HG02870 (cell line): ENCODE results near the gene FCMR.
A peak's percentile ranks its signal among the peaks of the same experiment; 100 is the strongest.
"Not testable (repeated sequence)": the region's sequence is repeated elsewhere in the genome, so short reads cannot be mapped to it uniquely, and the experiment has no call there.

Experiments
- ATAC-seq: cut with Tn5 transposase; IDR thresholded peaks from one replicate; pipeline ENCODE4 v1.9.1; 2021; ENCODE audit warnings: mild to moderate bottlenecking, moderate library complexity; ENCODE audit not compliant: unreplicated experiment

FCMR gene

DNA sequence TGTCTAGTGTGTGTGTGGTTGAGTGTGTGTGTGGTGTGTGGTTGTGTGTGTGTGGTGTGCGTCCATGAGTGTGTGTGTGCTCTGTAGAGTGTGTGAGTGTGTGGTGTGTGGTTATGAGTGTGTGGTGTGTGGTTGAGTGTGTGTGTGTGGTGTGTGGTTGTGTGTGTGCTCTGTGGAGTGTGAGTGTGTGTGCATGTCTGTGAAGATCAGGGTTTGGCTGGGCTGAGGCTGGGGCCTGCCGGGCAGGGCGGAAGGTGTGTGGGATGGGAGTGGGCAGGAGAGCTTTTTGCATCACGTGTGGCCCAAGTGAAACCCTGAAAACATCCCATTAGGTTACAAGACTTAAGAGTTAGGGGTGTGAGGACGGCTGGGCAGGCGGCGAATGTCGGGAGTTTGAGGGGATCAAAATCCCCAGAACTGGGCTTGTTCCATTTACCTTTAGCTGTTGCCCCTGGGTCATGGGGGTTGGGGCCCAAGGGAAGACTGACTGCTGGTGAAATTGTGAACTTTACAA lies 2.9 kb upstream of the FCMR start:
- ATAC-seq: peak; percentile 26

DNA sequence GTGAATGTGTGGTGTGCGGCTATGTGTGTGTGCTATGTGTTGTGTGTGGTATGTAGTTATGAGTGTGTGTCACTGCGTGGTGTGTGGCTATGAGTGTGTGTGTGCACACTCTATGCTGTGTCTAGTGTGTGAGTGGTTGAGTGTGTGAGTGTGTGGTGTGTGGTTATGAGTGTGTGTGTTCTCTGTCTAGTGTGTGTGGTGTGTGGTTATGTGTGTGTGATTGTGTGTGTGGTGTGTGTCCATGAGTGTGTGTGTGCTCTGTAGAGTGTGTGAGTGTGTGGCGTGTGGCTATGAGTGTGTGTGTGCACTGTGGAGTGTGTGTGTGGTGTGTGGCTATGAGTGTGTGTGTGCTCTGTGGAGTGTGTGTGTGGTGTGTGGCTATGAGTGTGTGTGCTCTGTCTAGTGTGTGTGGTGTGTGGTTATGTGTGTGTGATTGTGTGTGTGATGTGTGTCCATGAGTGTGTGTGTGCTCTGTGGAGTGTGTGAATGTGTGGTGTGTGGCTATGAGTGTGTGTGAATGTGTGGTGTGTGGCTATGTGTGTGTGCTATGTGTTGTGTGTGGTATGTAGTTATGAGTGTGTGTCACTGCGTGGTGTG lies 2.3 kb upstream of the FCMR start:
- not testable (repeated sequence) for ATAC-seq

DNA sequence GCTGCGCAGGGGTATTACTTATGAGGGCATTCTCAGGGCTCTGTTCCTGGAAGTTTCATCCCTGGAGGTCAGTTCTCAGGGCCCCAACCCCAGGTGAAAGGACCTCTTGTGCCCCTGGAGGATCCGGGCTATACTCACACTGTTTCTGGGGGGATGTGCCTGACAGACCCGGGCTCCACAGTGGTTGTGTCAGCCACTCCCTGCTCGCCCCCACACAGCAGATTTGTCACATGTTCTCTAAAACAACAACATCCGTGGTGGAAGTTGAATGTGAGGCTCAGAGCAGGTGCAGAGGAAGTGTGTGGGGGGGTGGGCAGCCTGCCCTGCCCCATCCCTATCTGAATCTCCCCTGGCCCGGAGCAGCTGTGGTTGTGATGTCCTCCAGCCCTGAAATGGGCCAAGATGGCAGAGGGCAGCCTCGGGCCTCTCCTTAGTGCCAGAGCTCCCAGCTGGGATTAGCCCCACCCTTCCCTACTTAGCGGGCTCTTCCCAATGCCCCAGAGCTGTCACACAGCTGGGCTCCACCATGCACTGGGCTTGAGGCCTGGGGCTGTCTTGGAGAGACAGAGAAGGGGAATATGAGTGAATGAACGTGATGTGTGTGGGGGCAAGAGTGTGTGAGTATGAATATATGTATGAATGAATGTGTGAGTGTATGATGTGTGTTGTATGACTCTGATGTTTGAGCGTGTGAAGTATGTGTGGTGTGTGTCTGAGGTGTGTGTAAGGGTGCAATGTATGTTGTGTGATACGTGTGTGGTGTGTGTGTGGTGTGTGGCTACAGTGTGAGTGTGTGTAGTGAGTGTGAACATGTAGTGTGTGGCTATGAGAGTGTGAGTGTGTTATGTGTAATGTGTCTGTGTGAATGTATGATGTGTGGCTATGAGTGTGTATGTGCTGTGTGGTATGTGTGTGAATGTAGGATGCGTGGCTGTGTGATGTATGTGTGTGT lies 1.5 kb upstream of the FCMR start:
- peak; percentile 43 for ATAC-seq

DNA sequence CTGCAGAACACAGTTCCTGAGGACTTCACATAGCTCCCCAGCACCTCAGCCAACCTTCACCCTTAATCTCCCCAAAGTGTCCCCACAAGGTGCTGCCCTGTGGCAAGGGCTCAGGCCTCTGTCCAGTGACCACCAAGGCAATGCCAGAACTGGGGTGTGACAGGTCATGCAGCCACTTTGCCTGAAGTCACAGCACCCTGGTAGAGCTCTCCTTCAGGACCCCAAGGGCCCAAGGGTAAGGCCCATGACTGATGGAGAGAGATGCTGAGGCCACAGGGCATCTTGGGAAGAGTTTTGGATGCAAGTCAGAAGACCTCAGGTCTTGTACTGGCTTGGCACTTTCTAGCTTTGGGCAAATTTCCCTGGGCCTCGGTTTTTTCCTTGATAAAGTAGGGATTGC lies 783 bp upstream of the FCMR start:
- ATAC-seq: no peak

DNA sequence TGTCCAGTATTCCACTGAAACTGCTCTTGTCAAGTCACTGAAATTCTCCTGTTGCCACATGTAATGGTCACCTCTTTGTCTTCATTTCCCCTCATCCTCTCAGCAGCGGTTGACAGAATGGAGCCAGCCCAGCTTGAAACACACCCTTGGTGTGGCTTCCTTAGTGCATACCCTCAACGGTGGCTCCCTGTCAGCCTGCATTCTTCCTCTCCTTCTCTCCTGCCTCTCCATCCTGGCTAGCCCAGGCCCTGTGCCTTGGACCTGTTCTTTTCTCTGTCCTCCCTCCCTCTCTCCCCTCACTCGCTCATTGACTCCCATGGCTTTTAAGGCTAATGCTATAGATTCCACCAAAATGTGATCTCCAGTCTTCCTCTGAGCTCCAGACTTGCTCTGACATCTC lies 3.7 kb downstream of the FCMR start:
- no peak for ATAC-seq

DNA sequence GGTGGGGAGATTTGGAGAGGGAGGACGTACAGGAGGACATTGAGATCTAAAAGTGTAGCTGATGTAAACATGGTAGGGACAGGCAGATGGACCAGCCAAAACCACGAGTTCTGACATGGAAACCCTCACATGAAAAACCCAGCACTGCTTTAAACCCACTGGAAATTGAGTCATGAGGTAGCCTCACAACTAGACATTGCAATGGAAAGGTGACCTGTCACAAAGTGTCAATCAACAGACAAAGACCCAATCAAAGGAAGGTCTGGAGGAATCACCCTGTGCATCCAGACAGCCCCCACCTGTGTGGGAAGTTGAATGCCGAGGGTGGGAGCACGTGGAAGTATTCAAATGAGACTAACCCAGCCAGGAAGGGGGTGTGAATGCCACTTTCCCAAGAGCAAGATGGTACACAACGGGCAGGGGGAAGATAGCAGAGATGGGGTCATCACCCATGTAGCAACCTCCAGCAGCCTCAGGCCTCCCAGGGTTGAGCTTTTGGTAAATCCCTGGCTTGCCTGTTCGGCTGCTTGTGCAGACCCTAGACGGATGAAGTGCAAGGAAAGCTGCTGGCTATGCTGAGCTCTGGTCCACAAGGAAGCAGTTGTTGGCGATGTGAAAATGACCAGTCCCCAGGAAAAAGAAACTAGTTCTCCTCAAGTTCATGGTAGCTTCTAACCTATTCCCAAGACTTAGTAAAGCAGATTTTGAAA lies 5.6 kb downstream of the FCMR start:
- ATAC-seq: no peak

DNA sequence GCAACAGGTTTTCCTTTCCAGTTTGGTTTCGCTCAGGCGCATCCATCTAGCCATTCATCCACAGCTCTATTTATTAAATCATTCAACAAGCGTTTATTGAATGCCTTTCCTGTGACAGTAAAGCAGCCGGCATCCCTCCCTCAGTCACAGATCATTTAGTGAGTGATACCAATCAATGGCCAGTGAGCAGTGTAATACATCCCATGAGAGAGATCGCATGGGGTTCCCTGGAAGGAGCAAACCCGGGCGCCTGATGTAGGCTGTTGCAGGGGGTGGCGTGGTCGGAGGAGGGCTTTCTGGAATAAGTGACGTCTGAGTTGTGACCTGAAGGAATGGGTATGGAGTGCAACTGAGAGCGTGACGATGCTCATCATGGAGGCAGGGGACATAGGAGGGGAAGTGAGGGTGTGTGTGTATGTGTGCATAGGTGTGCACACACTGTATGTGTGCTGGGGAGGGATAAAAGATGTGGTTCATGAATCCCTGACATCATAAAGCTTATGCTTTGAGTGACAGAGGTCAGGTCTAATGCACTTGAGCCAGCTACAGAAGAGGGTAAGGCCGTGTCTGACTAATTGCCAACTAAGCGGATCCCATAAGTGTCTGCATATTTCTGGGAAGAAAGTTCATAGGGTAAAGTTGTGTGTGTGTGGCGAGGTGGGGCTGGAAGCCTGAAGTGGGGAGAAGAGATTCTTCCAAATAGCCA lies 6.6 kb downstream of the FCMR start:
- ATAC-seq: no peak

DNA sequence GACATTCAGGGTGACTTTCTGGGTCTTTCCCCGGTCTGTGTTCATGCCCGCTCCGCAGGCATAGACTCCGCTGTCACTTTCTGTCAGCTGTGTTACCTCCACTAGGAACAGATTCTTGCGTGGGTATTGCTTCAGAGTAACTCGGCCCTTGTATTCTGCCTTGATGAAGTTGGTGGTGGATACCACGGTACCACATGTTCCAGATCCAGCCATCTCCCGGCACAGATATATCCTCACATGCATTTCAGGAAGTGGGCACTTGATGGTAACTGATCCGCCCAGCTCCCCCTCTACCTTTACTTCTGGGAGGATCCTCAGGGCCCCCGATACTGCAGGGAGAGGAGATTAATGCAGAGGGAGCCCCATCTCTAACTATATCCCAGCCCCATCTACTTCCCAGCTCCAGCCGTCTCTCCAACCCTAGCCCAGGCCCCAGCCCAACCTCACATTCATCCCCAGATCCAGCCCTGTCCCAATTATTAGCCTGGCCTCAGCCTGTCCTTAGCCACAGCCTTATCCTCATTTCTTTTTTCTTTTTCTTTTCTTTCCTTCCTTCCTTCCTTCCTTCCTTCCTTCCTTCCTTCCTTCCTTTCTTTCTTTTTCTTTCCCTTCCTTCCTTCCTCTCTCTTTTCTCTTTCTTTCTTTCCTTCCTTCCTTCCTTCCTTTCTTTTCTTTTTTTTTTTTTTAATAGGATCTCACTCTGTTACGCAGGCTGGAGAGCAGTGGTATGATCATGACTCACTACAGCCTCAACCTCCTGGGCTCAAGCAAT lies 7.8 kb downstream of the FCMR start:
- no peak for ATAC-seq

DNA sequence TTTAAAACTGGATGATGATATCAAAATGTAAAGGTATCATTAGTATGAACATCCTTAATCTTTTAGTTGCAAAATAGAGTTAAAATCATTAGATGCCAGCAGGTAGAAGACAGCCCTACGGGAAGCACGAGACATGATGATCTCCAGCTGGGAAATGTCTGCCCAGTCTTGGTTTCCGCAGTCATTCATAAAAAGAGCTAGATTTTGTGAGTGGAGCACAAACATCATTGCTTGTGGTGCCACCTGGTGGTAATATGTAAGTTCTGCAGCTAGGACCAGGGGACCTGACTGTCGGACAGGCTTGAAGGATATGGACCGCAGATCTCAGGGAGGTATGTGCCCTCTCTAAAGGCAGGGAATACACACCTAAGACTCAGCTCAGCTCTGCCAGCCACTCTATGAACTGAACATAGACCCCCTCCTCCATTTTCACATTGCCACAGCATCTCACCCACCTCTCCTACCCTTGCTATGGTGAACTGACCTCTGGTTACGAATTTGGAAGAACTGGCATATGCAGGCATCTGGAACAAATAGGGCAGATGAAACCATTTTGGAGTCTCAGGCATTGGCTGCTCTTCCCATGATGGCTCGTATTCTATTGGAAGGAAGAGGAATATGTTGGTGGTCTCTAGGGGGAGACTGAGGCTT lies 9.2 kb downstream of the FCMR start:
- ATAC-seq: no peak

DNA sequence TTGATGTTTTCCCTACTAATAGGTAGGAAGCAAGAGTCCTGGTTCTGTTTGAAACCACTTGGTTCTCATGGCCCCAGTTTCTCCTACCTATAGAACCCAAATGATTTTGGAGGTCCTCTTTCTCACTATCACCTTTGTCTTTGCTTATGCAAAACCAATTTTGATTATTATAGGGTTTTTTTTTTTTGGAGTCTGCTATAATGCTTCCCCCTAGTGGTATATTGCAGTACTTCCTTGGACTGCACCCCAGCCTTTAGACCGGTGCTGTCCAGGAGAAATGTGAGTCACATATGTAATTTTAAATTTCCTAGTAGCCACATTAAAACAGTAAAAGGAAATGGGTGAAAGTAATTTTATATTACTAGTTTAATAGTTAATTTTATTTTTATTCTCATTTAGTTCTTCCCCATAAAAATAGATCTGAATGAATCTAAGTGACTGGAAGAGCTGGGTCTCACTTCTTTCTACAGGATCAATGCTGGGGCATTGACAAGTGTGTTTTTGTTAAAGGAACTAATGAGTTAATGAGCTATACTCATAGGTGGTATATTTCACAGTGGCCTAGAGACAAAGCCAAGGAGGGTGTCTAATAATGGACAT lies 10.6 kb downstream of the FCMR start:
- no peak for ATAC-seq

DNA sequence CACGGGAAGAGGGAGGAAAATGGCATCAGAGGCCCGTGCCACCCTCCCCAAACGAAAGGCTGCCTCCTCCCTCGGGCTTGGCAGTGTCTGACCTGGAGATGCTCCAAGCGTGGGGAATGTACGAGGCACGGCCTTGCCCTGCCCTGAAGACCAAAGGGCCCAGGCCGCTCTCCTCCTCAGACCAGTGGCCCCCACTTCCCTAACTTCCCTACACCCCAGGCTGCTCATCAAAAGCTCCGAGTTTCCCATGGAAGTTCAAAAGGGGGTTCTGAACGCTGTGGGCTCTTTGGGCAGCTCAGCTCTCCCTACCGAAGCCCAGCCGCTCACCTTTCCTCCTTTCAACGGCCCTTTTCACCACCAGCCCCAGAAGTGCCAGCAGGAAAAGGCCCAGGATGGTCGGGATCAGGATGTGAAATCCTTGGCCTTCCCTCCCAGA lies 11.8 kb downstream of the FCMR start:
- ATAC-seq: no peak

DNA sequence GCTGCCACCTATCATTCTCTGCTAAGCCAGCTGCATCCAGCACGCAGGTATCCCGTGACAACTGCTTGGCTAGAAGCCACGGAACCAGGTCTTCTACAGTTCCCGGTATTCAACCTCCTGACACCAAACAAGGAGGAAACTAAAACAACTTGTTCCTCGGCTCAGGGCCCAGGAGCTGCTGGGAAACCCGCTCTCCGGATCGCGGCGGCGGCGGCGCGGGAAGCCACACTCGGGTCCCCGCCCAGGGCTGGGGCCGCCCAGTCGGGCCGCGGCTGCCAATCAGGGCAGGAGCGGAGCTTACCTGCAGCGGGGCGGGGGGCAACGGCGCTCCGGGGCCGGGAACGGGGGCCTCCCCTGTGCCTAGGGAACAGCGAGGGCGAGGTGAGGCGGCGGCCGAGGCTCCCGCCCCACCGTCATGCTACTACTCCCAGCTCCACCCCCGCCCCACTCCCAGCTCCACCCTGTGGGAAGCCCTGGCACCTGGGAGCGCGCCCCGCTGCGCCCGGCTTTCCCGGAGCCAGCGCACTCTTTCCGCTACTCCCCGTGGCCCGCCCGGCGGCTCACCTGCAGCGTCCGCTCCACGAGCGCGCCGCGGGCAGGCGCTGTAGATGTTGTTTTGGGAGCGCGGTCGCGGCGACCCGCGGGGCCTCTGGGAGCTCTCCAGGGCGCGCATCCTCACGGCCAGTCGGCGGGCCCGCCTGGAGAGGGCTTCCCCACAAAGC lies 12.4 kb downstream of the FCMR start:
- ATAC-seq: no peak

DNA sequence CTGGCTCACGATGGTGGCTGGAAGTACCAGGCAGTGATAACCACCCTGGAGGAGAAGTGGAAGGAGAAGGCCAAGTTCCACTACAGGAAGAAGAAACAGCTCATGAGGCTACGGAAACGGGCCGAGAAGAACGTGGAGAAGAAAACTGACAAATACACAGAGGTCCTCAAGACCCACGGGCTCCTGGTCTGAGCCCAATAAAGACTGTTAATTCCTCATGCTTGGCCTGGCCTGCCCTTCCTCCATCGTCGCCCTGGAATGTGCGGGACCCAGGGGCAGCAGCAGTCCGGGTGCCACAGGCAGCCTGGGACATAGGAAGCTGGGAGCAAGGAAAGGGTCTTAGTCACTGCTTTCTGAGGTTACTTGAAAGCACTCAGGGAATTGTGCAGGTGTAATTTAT lies 13.7 kb downstream of the FCMR start:
- ATAC-seq: no peak

DNA sequence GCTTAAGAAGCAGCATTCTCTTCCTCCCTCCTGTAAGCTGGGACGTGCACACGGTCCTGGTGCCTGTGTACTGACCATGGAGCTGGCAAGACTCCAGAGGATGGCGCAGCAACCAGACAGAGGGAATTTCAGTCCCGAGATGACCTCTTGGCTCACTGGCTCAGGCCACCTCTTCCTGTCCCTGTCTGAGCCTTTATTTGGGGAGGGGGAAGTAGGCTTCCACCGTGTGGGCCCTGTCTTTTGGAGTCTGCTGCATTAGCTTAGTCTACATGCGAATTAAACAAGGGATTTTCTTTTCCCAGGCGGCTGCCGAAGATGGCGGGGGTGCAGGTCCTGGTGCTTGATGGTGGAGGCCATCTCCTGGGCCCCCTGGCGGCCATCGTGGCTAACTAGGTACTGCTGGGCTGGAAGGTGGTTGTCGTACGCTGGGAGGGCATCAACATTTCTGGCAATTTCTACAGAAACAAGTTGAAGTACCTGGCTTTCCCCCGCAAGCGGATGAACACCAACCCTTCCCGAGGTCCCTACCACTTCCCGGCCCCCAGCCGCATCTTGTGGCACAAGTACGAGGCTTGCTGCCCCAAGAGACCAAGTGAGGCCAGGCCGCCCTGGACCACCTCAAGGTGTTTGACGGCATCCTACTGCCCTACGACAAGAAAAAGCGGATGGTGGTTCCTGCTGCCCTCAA lies 14.3 kb downstream of the FCMR start:
- ATAC-seq: no peak

DNA sequence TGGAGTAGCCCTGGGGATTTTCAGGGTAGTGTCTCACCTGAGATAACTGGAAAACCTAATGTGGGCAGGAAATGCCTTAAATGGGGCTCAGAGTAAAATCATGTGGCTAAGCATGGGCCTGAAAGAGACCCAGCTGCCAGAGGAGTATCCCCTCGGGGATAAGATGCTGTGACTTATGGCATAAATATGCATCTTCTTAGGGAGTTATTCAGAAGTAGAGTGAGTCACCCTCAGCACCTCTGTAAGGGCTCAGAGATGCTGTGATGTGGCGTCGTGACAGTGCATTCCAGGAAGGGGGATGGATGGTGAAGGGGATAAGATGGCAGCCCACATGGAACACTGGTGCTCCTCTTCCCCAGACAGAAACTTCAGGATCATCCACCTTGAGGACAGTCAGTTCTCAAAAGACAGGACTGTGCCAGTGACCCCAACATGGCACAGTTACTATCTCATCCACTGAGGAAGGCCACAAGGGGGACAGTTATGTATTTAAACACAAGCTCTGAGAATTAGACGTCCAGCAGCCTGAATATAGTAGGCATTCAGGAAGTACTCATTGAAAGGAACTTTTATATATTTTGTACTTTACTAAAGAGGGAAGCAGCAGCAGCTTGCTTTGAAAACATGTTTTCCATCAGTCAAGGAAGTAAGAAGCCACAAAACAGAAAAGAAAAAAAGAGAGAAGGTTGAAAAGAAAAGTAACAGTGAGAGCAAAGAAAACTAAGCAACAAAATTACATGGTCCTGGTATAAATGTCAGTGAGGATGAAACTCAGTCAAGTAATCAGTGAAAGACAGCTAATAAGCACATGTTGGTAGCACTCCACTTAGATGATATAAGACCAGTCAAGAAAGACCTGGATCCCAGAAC lies 16.2 kb downstream of the FCMR start:
- ATAC-seq: peak; percentile 46

DNA sequence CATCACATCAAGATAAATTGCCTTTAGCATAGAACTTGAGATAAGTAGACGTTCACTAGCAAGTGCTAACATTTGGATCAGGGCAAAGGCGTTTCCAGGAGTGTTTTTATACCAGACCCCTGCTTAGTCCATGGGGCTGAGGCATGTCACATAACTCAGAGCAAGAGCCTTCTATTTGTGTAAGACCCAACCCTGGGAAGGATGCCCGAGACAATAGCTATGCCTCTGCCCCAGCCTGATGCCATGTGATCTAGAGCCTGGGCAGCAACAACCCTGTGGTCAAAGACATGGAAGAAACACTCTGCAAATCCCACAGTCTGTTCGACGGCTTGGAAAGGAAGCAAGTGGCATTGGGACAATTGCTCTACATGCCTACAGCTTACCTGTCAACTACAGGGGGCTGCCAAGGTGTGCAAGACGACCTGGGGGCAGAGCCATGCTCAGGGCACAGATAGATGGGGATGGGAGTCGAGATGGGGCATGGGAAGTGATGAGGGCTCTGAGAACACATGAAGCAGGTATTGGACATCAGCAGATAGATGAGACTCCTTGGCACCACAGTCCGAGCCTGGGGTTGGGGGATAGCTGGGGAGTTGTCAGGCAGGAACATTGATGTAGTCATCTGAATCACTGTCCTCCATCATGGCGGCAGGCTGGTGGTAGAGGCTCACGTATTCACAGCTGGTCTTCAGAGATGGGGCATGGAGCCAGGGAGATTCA lies 17.2 kb downstream of the FCMR start:
- no peak for ATAC-seq
